Right renal cortex interstitium (tissue), 3 donors: ENCODE results near the gene PROX1. TPM values are rescaled to one million over a fixed set of nuclear protein-coding genes. Genes with fewer than 3 reads are reported as not detected.

Experiments used
- DNase-seq, 3 donors: peaks; one replicate each; pipeline ENCODE4 v3.0.0-alpha.2; 2013; ENCODE audit warnings: low read depth in 3 of 3, low spot score in 2 of 3
- polyA plus RNA-seq, 3 donors: library from polyadenylated mRNA; unstranded; fragments of 120-200 nt; gene quantifications; one replicate each; pipeline ENCODE4 v1.2.1, GENCODE V29; 2013; ENCODE audit not compliant: insufficient read length in 3 of 3

Gene PROX1
- polyA plus RNA-seq, 3 donors: 5.8 to 8.0 (median 7.7) TPM

GRCh38 chr1:214017191-214017982 is 29.6 kb downstream of the PROX1 start:
- no peak for DNase-seq

- peak in 1 of 3 donors; percentile 53 for DNase-seq
Measured at GRCh38 chr1:214018386-214019268, 30.9 kb downstream of the PROX1 start.

- DNase-seq: no peak
Measured at GRCh38 chr1:214019499-214019898, 31.7 kb downstream of the PROX1 start.

GRCh38 chr1:214021321-214021720 is 33.5 kb downstream of the PROX1 start:
- no peak for DNase-seq

- no peak for DNase-seq
Measured at GRCh38 chr1:214022229-214022791, 34.5 kb downstream of the PROX1 start.

DNA sequence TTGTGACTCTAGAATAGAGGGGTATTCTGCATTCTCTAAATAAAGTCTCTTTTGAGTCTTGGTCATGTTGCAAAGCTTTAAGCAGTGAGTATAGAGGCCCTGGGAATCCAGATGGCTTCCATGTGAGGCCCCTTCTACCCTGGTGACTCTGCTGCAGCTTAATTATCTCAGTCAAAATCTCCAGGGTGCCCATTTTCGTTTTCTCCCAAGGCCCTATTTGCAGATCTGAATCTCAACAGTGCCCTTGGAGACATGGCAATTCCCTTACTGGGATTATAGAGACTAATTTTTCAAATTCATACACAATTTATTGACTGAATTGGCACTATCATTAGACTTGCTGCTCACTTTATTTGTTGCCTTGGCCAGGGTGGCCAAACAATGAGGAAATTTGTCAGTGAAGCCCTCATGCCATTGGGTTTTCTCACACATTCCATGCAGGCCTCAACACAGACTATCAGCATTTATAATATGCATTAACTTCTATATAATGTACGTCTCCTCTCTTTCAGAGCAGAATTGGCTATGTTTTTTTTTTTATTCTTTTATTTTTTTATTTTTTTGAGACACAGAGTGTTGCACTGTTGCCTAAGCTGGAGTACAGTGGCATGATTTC is 35.1 kb downstream of the PROX1 start:
- no peak for DNase-seq

GRCh38 chr1:214026985-214027384 is 39.2 kb downstream of the PROX1 start:
- no peak for DNase-seq

GRCh38 chr1:214027498-214027897 is 39.7 kb downstream of the PROX1 start:
- DNase-seq: no peak

DNA sequence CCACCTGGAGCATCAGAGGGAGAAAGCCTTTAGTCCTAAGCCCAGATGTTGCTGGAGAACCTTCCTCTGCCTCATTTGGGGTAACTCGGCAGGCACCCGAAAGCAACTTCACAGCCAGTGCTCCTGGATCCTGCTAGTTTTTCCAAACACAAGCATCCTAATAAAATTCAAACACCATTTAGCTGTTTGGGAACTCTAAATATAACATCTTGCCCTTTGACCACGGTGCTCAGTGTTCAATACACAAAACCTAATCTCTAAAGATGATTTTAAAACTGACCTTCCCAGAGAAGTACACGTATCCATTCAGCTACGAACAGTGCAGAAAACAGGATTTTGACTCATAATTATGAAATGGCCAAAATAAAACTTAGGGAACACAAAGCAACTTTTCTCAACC is 40.3 kb downstream of the PROX1 start:
- DNase-seq: no peak

GRCh38 chr1:214028649-214029406 is 41.1 kb downstream of the PROX1 start:
- DNase-seq: no peak

- no peak for DNase-seq
Measured at GRCh38 chr1:214029796-214030195, 42.0 kb downstream of the PROX1 start.

DNA sequence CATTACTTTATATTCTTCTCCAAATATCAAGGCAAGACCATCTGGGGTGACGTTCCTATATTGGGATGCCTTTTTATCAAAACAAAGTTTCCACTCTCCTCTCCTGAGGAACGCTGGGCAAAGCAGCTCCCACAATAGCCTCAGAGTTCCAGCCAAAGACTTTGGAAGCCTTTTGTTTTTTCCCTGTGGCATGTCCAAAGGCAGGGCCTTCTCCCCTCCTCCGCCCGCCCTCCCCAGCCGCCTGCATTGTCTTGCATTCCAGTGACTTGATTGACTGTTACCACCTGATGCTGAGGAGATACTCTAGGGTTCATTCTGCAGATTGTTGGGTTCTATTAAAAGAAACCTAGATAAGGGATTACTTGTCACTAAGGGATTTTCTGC is 43.5 kb downstream of the PROX1 start:
- DNase-seq: no peak

DNA sequence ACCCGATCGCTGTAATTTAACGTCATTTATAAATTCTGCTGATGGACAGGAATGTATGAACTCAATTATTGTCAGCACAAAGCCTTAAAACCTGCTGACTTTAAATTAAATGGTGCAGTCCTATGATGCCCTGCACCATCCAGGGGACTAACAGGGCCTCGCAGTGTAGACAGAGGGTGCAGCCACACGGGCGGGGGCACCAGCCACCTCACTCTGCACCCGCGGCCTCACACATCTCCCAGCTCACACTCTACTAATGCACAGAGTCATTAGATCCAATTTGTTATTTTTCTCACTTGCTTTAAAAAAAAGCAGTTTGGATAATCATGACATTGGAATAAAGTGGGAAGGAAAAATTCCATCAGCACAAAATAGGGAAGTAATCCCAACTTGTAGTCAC is 49.7 kb downstream of the PROX1 start:
- DNase-seq: no peak

DNA sequence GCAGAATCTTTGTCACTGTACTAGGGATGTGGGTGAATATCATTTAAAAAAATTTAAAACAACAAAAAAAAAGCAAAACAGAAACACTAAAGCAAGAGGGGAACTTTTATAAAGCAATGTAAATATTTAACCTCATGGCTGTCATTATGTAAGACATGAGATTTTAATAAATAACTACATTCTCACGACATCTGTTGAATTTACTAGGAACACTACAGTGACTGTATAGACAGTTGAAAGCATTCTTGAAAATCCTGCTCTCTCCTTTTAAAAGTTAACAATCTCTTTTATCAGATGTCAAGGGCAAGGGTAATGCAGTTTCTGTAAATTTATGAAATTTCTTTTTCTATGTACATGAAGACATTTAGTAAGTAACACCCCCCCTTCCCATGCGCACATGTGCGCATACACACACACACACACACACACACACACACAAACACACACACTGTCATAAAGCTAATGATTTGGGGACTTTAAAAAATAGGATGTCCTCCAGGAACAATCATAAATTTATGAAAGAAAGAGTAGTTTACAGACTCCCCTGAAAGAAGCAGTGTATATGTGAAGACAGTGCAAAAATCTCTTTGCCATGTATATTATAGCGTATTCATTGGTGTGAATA is 51.7 kb downstream of the PROX1 start:
- no peak for DNase-seq

DNA sequence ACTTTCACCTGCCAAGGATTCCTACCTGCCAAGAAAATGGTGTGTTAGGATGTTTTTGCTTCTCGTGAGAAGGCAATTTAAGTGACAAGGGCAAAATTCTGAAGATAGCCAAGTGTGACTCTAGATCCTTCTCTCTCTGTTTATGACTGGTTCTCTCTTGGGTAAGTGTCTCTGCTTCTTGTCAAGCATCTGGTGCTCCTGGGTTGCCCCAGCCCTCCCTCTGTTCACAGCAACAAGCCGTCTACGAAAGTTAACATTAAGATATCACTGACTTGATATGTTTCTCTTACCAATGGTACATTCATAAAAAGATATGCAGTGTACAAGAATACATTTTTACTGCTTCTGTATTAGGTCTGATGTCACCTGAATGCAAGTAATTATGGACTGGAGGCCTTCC is 55.4 kb downstream of the PROX1 start:
- no peak for DNase-seq

GRCh38 chr1:214044438-214045214 is 56.9 kb downstream of the PROX1 start:
- no peak for DNase-seq

GRCh38 chr1:214050513-214051401 is 63.0 kb downstream of the PROX1 start:
- no peak for DNase-seq

GRCh38 chr1:214051786-214052185 is 64.0 kb downstream of the PROX1 start:
- no peak for DNase-seq
